ENCODE results near the gene ZNRF2.

- TF ChIP-seq POLR2A (IDR thresholded peaks at IDR 0.05; ENCODE audit: extremely low read depth, insufficient read length) (no peak), MAX (IDR thresholded peaks at IDR 0.05; ENCODE audit: low read depth, low read length) (no peak), CTCF (IDR thresholded peaks at IDR 0.05; ENCODE audit: low read depth, low read length) (no peak), MYC (IDR thresholded peaks at IDR 0.05; ENCODE audit: low read depth, low read length) (no peak)
Observed at GRCh38 chr7:30254717-30255063, 29.7 kb upstream of the ZNRF2 start.
